Esophagus muscularis mucosa (tissue), 3 donors: ENCODE data around the gene BPGM.

Experiments
- POLR2A ChIP-seq: fragments of 450-650 bp; IDR thresholded peaks from one replicate; pipeline ENCODE4 v1.6.1; 2017; ENCODE audit warnings: antibody characterized with exemption, moderate library complexity, mild to moderate bottlenecking, low read depth
- POLR2AphosphoS5 ChIP-seq, 2 donors: sonication (generic); formaldehyde crosslinking; IDR thresholded peaks; one replicate each; pipeline ENCODE4 v1.6.1; 2017; ENCODE audit warnings: antibody characterized with exemption in 2 of 2
- TF ChIP-seq, protein P1 (sequence below), 3 experiments: fragments of 200-600 bp in 2 of 3; fragments of 450-650 bp in 1 of 3; sonication (generic) in 2 of 3; IDR thresholded peaks; one replicate each; pipeline ENCODE4 v1.5.1; 2017 to 2019; ENCODE audit warnings: antibody characterized with exemption in 3 of 3, mild to moderate bottlenecking in 2 of 3, moderate library complexity in 1 of 3

DNA sequence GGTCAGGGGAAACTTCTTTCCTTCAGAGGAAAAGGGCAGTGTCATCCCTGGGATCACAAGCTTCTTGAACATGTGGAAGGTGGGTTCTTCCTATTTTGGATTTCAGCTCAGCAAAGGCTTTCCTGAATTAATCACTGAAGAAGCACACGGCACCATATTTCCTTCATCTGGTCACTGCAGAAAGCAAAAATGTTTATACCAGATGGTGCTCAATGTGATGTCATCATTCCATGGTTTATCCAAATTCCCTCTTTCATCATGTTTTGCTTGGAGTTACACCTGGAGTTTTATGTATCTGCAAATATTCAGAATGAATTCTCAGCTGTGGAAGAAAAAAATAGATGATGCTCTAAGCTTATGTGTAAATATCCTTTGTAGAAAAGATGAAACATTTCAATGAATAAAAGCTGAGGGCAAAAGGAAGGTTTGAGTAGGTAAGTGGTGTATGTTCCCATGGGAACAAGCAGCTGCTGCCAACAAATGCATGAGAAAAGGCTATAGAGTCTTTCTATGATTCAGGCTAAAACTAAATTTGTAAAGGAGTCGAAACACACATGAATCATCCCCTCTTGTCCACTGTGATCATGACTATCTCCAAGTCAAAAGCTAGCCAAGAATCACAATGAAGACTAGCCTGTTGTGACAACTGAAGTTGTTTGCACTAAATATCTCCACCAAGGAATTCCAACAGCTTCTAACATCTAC is 26.9 kb upstream of the BPGM start:
- TF ChIP-seq, protein P1, sequence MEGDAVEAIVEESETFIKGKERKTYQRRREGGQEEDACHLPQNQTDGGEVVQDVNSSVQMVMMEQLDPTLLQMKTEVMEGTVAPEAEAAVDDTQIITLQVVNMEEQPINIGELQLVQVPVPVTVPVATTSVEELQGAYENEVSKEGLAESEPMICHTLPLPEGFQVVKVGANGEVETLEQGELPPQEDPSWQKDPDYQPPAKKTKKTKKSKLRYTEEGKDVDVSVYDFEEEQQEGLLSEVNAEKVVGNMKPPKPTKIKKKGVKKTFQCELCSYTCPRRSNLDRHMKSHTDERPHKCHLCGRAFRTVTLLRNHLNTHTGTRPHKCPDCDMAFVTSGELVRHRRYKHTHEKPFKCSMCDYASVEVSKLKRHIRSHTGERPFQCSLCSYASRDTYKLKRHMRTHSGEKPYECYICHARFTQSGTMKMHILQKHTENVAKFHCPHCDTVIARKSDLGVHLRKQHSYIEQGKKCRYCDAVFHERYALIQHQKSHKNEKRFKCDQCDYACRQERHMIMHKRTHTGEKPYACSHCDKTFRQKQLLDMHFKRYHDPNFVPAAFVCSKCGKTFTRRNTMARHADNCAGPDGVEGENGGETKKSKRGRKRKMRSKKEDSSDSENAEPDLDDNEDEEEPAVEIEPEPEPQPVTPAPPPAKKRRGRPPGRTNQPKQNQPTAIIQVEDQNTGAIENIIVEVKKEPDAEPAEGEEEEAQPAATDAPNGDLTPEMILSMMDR (IDR thresholded peaks at IDR 0.05), result no peak
- no peak for TF ChIP-seq POLR2AphosphoS5 (IDR thresholded peaks at IDR 0.05)
- no peak for TF ChIP-seq POLR2A
